Measurements from ENCODE around the gene MAGEF1. TPM values are rescaled to one million over a fixed set of nuclear protein-coding genes. Genes with fewer than 3 reads are reported as not detected.

MAGEF1 gene
- total and polyA plus RNA-seq, 2 donors (not counting 3 experiments of a cell fraction or from before 2014, with no cell fraction given), result 7.0 to 14.2 TPM

DNA sequence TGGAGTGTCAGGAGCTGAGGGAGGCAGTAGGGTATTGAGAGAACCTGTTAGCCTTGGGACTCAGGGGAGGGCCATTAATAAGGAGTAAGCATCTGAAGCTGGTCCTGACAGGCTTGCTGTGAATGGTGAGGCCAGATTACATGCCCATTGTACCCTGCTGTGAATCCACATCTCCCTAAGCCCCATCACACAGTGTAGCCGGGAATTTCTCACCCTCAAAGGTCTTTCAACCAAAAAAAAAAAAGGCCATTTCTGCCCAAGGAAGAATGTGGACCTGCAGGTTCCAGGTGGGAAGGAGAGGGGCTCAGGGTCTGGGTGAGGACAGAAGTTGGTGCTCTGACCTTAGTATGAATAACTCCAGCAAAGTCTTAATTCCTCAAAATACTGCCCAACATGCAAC, 37.2 kb downstream of the MAGEF1 start:
- H3K36me3 ChIP-seq (ENCODE audit: control insufficient read depth in 2 of 2, extremely low read depth in 1 of 2, insufficient read depth in 2 of 2, low read length in 2 of 2), result no peaks in the 10 kb centered on the region
- no peaks in the 10 kb centered on the region for H4K20me1 ChIP-seq (replicated peaks; ENCODE audit: control insufficient read depth, extremely low read depth, insufficient read depth, low read length)
- no peaks in the 10 kb centered on the region for H3K9me3 ChIP-seq (replicated peaks; ENCODE audit: control insufficient read depth, insufficient read depth, low read length)
- TF ChIP-seq EZH2 (IDR thresholded peaks at IDR 0.05; ENCODE audit: borderline replicate concordance, low read depth, low read length, severe bottlenecking) (no peak), JUN (IDR thresholded peaks at IDR 0.05; ENCODE audit: borderline replicate concordance, insufficient read depth, insufficient read length, low read depth) (no peak), POLR2AphosphoS5 (IDR thresholded peaks at IDR 0.05; ENCODE audit: insufficient read depth, low read depth, low read length) (no peak), MYC (IDR thresholded peaks at IDR 0.05; ENCODE audit: low read depth, low read length) (no peak), FOS (IDR thresholded peaks at IDR 0.05; ENCODE audit: borderline replicate concordance, insufficient read depth, low read length) (no peak), POLR2A (IDR thresholded peaks at IDR 0.05; ENCODE audit: low read depth, low read length) (no peak), GATA2 (IDR thresholded peaks at IDR 0.05; ENCODE audit: insufficient read depth, insufficient read length, low read depth, low read length) (no peak)
- TF ChIP-seq, protein P1, sequence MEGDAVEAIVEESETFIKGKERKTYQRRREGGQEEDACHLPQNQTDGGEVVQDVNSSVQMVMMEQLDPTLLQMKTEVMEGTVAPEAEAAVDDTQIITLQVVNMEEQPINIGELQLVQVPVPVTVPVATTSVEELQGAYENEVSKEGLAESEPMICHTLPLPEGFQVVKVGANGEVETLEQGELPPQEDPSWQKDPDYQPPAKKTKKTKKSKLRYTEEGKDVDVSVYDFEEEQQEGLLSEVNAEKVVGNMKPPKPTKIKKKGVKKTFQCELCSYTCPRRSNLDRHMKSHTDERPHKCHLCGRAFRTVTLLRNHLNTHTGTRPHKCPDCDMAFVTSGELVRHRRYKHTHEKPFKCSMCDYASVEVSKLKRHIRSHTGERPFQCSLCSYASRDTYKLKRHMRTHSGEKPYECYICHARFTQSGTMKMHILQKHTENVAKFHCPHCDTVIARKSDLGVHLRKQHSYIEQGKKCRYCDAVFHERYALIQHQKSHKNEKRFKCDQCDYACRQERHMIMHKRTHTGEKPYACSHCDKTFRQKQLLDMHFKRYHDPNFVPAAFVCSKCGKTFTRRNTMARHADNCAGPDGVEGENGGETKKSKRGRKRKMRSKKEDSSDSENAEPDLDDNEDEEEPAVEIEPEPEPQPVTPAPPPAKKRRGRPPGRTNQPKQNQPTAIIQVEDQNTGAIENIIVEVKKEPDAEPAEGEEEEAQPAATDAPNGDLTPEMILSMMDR (IDR thresholded peaks at IDR 0.05; ENCODE audit: extremely low read depth in 1 of 2, insufficient read depth in 1 of 2, low read depth in 1 of 2, low read length in 2 of 2), result no peak
- TF ChIP-seq, protein P2, sequence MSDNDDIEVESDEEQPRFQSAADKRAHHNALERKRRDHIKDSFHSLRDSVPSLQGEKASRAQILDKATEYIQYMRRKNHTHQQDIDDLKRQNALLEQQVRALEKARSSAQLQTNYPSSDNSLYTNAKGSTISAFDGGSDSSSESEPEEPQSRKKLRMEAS (IDR thresholded peaks at IDR 0.05; ENCODE audit: insufficient read depth, insufficient read length), result no peak
- no TSS peak for BruUV-seq (replicated peaks)
- no peak overlapping the region for H3K4me3 ChIP-seq (replicated peaks in 1 of 3; ENCODE audit: insufficient read depth in 1 of 3, low read depth in 1 of 3, low read length in 3 of 3)
- DNase-seq (ENCODE audit: low read depth, low spot score) (no peak), FAIRE-seq (no peak)
- CTCF ChIA-PET, result no interaction called here
- intact Hi-C loops (cut with micrococcal nuclease), result no loop called here
- H3K4me1 ChIP-seq (ENCODE audit: control insufficient read depth, extremely low read depth, insufficient read depth, low read length), result no peaks in the 10 kb centered on the region
- H3K4me2 ChIP-seq (ENCODE audit: insufficient read depth, low read length), result no peak overlapping the region
- no peak overlapping the region for H3K9ac ChIP-seq (replicated peaks; ENCODE audit: extremely low read depth, insufficient read depth, low read length)
- H2AFZ ChIP-seq (ENCODE audit: low read depth, low read length), result no peak overlapping the region
- peaks cover 0 to 2% of the 10 kb centered on the region in 2 experiments for H3K27me3 ChIP-seq (ENCODE audit: control insufficient read depth in 2 of 2, insufficient read depth in 2 of 2, low read length in 2 of 2)
- no peak overlapping the region for H3K27ac ChIP-seq (ENCODE audit: insufficient read depth, low read depth, low read length)
- POLR2A ChIA-PET, result no interaction called here
- no peaks in the 10 kb centered on the region for H3K9me1 ChIP-seq (replicated peaks; ENCODE audit: control insufficient read depth, extremely low read depth, insufficient read depth, low read length)
- H3K79me2 ChIP-seq (ENCODE audit: control insufficient read depth, insufficient read depth, low read length), result no peaks in the 10 kb centered on the region
- dilution Hi-C loops (cut with MboI; ENCODE audit: extremely low pct_ligation_motif_present, low sequenced_read_pairs), result no loop called here

Data from endothelial cell of umbilical vein (primary cell).